ENCODE data around the gene LRPPRC.
A peak's percentile ranks its signal among the peaks of the same experiment; 100 is the strongest.
"Not testable (repeated sequence)": the region's sequence is repeated elsewhere in the genome, so short reads cannot be mapped to it uniquely, and the experiment has no call there.

Gene LRPPRC

GRCh38 chr2:43977677-43978375 lies 18.0 kb downstream of the LRPPRC start:
- DNase-seq (ENCODE audit: low spot score) = no peak

- no peak for DNase-seq (ENCODE audit: low spot score)
Observed at GRCh38 chr2:43960921-43961320, 34.9 kb downstream of the LRPPRC start.

GRCh38 chr2:43958397-43959275 lies 37.2 kb downstream of the LRPPRC start:
- no peak for DNase-seq (ENCODE audit: low spot score)

GRCh38 chr2:43950383-43951008 lies 45.3 kb downstream of the LRPPRC start:
- DNase-seq (ENCODE audit: low spot score) = peak; percentile 52

- DNase-seq (ENCODE audit: low spot score) = no peak
Observed at GRCh38 chr2:43948370-43948769, 47.4 kb downstream of the LRPPRC start.

- no peak for DNase-seq (ENCODE audit: low spot score)
Observed at GRCh38 chr2:43946685-43947084, 49.1 kb downstream of the LRPPRC start.

GRCh38 chr2:43945439-43945838 lies 50.4 kb downstream of the LRPPRC start:
- no peak for DNase-seq (ENCODE audit: low spot score)

- DNase-seq (ENCODE audit: low spot score) = no peak
Observed at GRCh38 chr2:43944915-43945314, 50.9 kb downstream of the LRPPRC start.

GRCh38 chr2:43943809-43944452 lies 51.9 kb downstream of the LRPPRC start:
- DNase-seq (ENCODE audit: low spot score) = peak; percentile 39

GRCh38 chr2:43943323-43943722 lies 52.5 kb downstream of the LRPPRC start:
- DNase-seq (ENCODE audit: low spot score) = no peak

GRCh38 chr2:43942881-43943280 lies 52.9 kb downstream of the LRPPRC start:
- no peak for DNase-seq (ENCODE audit: low spot score)

GRCh38 chr2:43941966-43942365 lies 53.8 kb downstream of the LRPPRC start:
- peak; percentile 9 for DNase-seq (ENCODE audit: low spot score)

GRCh38 chr2:43941359-43941758 lies 54.4 kb downstream of the LRPPRC start:
- no peak for DNase-seq (ENCODE audit: low spot score)

GRCh38 chr2:43939695-43940256 lies 56.0 kb downstream of the LRPPRC start:
- DNase-seq (ENCODE audit: low spot score) = no peak

GRCh38 chr2:43937269-43937820 lies 58.4 kb downstream of the LRPPRC start:
- DNase-seq (ENCODE audit: low spot score) = no peak

GRCh38 chr2:43934567-43934966 lies 61.2 kb downstream of the LRPPRC start:
- DNase-seq (ENCODE audit: low spot score) = no peak

- DNase-seq (ENCODE audit: low spot score) = no peak
Observed at GRCh38 chr2:43931293-43931692, 64.5 kb downstream of the LRPPRC start.

GRCh38 chr2:43927442-43927841 lies 68.3 kb downstream of the LRPPRC start:
- DNase-seq (ENCODE audit: low spot score) = no peak

- DNase-seq (ENCODE audit: low spot score) = no peak
Observed at GRCh38 chr2:43925431-43925830, 70.4 kb downstream of the LRPPRC start.

- no peak for DNase-seq (ENCODE audit: low spot score)
Observed at GRCh38 chr2:43924463-43924862, 71.3 kb downstream of the LRPPRC start.

GRCh38 chr2:43911136-43911790 lies 84.5 kb downstream of the LRPPRC start:
- DNase-seq (ENCODE audit: low spot score) = not testable (repeated sequence)
